Caco-2 (cell line): ENCODE measurements around the gene TM9SF4. TPM values are rescaled to one million over a fixed set of nuclear protein-coding genes. Genes with fewer than 3 reads are reported as not detected.
A peak's percentile ranks its signal among the peaks of the same experiment; 100 is the strongest.

Experiments
- BruUV-seq: library from RNA; stranded (reverse); fragments of 400-500 nt; replicated peaks from 2 replicates; lab custom pipeline; 2021; lab: Mats Ljungman, UMichigan
- CTCF ChIA-PET: fragments of 300-600 bp; sonication (Branson Sonifier 250); formaldehyde crosslinking; loops from one replicate; lab custom pipeline; 2022; ENCODE audit warnings: antibody characterized with exemption; lab: Charles Lee
- POLR2A ChIA-PET: fragments of 300-600 bp; sonication (Branson Sonifier 250); formaldehyde crosslinking; loops from one replicate; lab custom pipeline; 2022; ENCODE audit warnings: antibody characterized with exemption; lab: Charles Lee
- DNase-seq, 2 experiments: peaks; one replicate each; pipeline versions ENCODE4 v3.0.0 to v3.0.0-alpha.2; 2020 to 2022
- H3K27me3 ChIP-seq: replicated peaks from 2 replicates; pipeline ENCODE4 v1.6.0; 2011; ENCODE audit warnings: low read length; ENCODE audit not compliant: control insufficient read depth, insufficient read depth
- H3K36me3 ChIP-seq: 2 replicates; pipeline ENCODE4 v1.5.1; 2011; ENCODE audit warnings: low read length; ENCODE audit not compliant: control insufficient read depth, insufficient read depth
- H3K4me1 ChIP-seq: fragments of 250-450 bp; sonication (Bioruptor Pico); 2 replicates; pipeline ENCODE4 v1.5.1; 2020; ENCODE audit warnings: mild to moderate bottlenecking
- H3K4me3 ChIP-seq: 2 replicates; pipeline ENCODE4 v1.5.1; 2011; ENCODE audit warnings: low read depth, mild to moderate bottlenecking, control low read depth, low read length
- H3K9me3 ChIP-seq: fragments of 250-450 bp; sonication (Bioruptor Pico); 2 replicates; pipeline ENCODE4 v1.5.1; 2020; ENCODE audit warnings: mild to moderate bottlenecking, moderate library complexity
- H3K27ac Mint-ChIP-seq: one replicate; pipeline ENCODE4 v1.8.0; 2022; ENCODE audit warnings: mixed read lengths; ENCODE audit not compliant: unreplicated experiment
- H3K27me3 Mint-ChIP-seq: one replicate; pipeline ENCODE4 v1.8.0; 2022; ENCODE audit warnings: mixed read lengths; ENCODE audit not compliant: insufficient read depth, unreplicated experiment
- H3K36me3 Mint-ChIP-seq: one replicate; pipeline ENCODE4 v1.8.0; 2022; ENCODE audit warnings: mild to moderate bottlenecking, mixed read lengths; ENCODE audit not compliant: insufficient read depth, unreplicated experiment
- H3K4me1 Mint-ChIP-seq: one replicate; pipeline ENCODE4 v1.8.0; 2022; ENCODE audit warnings: low read depth, mixed read lengths; ENCODE audit not compliant: unreplicated experiment
- H3K4me3 Mint-ChIP-seq: one replicate; pipeline ENCODE4 v1.8.0; 2022; ENCODE audit warnings: mild to moderate bottlenecking, moderate library complexity, mixed read lengths; ENCODE audit not compliant: unreplicated experiment
- H3K9me3 Mint-ChIP-seq: one replicate; pipeline ENCODE4 v1.8.0; 2022; ENCODE audit warnings: mixed read lengths; ENCODE audit not compliant: unreplicated experiment
- intact Hi-C: fragments of 100-400 bp; cut with micrococcal nuclease; formaldehyde crosslinking; loops from one replicate; pipeline ENCODE4 v1.10.0; 2022; ENCODE audit not compliant: unreplicated experiment
- total RNA-seq: library from RNA; stranded (reverse); gene quantifications from 2 replicates; pipeline ENCODE4 v1.2.3, GENCODE V29; 2022
- TF ChIP-seq, protein P1 (sequence below), 2 experiments: fragments of 200-600 bp in 1 of 2; IDR thresholded peaks; 1 replicate in 1 of 2; 2 replicates in 1 of 2; pipeline versions ENCODE4 v1.5.1 to v1.8.0; 2011 to 2022; ENCODE audit warnings: antibody characterized with exemption in 1 of 2, control low read depth in 1 of 2, inconsistent platforms in 1 of 2, low read depth in 1 of 2, low read length in 1 of 2, mild to moderate bottlenecking in 1 of 2, moderate library complexity in 1 of 2; ENCODE audit not compliant: insufficient read depth in 1 of 2, severe bottlenecking in 1 of 2, unreplicated experiment in 1 of 2

TM9SF4 gene
- total RNA-seq, 1 experiment from 2014 or later = 138 TPM

GRCh38 chr20:32132911-32133549, 23.5 kb downstream of the TM9SF4 start:
- Histone ChIP-seq H3K4me1 (no peaks in the 10 kb centered on the region), H3K27me3 (no peaks in the 10 kb centered on the region), H3K36me3 (peaks cover 6% of the 10 kb centered on the region), H3K9me3 (no peaks in the 10 kb centered on the region), H3K4me3 (no peak overlapping the region)
- H3K36me3 Mint-ChIP-seq = peaks cover 24% of the 10 kb centered on the region
- BruUV-seq = no TSS peak
- H3K4me3 Mint-ChIP-seq = no peak overlapping the region
- no peaks in the 10 kb centered on the region for H3K9me3 Mint-ChIP-seq
- DNase-seq = peak in 1 of 2 experiments; percentile 32
- ChIA-PET CTCF (interaction anchor here (0.7 kb wide), 1 partner anchor 573 kb away, joined by 3 read pairs; no protein-coding TSS in a partner anchor), POLR2A (no interaction called here)
- TF ChIP-seq, protein P1, sequence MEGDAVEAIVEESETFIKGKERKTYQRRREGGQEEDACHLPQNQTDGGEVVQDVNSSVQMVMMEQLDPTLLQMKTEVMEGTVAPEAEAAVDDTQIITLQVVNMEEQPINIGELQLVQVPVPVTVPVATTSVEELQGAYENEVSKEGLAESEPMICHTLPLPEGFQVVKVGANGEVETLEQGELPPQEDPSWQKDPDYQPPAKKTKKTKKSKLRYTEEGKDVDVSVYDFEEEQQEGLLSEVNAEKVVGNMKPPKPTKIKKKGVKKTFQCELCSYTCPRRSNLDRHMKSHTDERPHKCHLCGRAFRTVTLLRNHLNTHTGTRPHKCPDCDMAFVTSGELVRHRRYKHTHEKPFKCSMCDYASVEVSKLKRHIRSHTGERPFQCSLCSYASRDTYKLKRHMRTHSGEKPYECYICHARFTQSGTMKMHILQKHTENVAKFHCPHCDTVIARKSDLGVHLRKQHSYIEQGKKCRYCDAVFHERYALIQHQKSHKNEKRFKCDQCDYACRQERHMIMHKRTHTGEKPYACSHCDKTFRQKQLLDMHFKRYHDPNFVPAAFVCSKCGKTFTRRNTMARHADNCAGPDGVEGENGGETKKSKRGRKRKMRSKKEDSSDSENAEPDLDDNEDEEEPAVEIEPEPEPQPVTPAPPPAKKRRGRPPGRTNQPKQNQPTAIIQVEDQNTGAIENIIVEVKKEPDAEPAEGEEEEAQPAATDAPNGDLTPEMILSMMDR (IDR thresholded peaks at IDR 0.05; ENCODE audit: insufficient read depth in 1 of 2, low read depth in 1 of 2, low read length in 1 of 2, severe bottlenecking in 1 of 2, unreplicated experiment in 1 of 2) = no peak
- H3K27ac Mint-ChIP-seq = no peak overlapping the region
- H3K4me1 Mint-ChIP-seq = no peaks in the 10 kb centered on the region
- intact Hi-C loops = no loop called here
- no peaks in the 10 kb centered on the region for H3K27me3 Mint-ChIP-seq

- no peaks in the 10 kb centered on the region for H3K9me3 Mint-ChIP-seq
- H3K4me3 Mint-ChIP-seq = no peak overlapping the region
- intact Hi-C loops = no loop called here
- peaks cover 6% of the 10 kb centered on the region for H3K36me3 ChIP-seq
- H3K27ac Mint-ChIP-seq = no peak overlapping the region
- DNase-seq = peak in 1 of 2 experiments; percentile 31
- ChIA-PET CTCF (interaction anchor here (0.5 to 0.7 kb wide), 3 partner anchors 40 to 574 kb away, joined by 3 to 4 read pairs (median 4); no protein-coding TSS in a partner anchor), POLR2A (no interaction called here)
- no TSS peak for BruUV-seq
- H3K9me3 ChIP-seq = no peaks in the 10 kb centered on the region
- H3K4me1 Mint-ChIP-seq = no peaks in the 10 kb centered on the region
- H3K4me1 ChIP-seq = no peaks in the 10 kb centered on the region
- no peak overlapping the region for H3K4me3 ChIP-seq
- H3K27me3 Mint-ChIP-seq = no peaks in the 10 kb centered on the region
- peaks cover 30% of the 10 kb centered on the region for H3K36me3 Mint-ChIP-seq
- H3K27me3 ChIP-seq = no peaks in the 10 kb centered on the region
- TF ChIP-seq, protein P1 (IDR thresholded peaks at IDR 0.05; ENCODE audit: insufficient read depth in 1 of 2, low read depth in 1 of 2, low read length in 1 of 2, severe bottlenecking in 1 of 2, unreplicated experiment in 1 of 2) = no peak
Observed at GRCh38 chr20:32134026-32134425, 24.5 kb downstream of the TM9SF4 start.

DNA sequence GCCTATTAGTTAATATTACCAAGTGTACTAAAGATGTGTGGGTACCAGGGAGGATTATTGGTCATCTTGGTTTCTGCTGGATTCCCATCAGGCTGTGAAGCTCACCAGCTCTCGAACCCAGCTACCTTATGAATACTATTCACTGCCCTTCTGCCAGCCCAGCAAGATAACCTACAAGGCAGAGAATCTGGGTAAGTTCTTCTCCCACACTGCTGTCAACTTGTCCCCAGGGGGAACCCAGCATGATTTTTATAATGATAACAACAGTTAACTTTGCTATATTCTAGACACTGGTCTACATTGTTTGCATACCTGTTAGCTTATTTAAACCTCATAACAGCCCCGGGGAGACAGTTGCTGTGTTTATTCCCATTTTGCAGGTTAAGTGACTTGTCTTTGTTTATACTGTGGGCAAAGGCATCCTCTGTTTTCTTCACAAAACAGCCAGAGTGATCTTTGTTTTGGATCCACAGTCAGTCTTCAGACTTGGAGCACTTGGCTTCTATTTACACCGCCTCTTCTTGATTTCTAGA, 26.5 kb downstream of the TM9SF4 start:
- peaks cover 6% of the 10 kb centered on the region for H3K36me3 ChIP-seq

More for the DNA sequence above, 26.5 kb downstream of the TM9SF4 start:
- Histone ChIP-seq H3K4me3 (no peak overlapping the region), H3K9me3 (no peaks in the 10 kb centered on the region), H3K4me1 (no peaks in the 10 kb centered on the region), H3K27me3 (no peaks in the 10 kb centered on the region)
- H3K36me3 Mint-ChIP-seq = peaks cover 49% of the 10 kb centered on the region
- intact Hi-C loops = no loop called here
- POLR2A ChIA-PET = no interaction called here
- BruUV-seq = no TSS peak
- H3K9me3 Mint-ChIP-seq = no peaks in the 10 kb centered on the region
- H3K4me1 Mint-ChIP-seq = no peaks in the 10 kb centered on the region
- H3K27me3 Mint-ChIP-seq = no peaks in the 10 kb centered on the region
- CTCF ChIA-PET = interaction anchor here (0.5 kb wide), 1 partner anchor 97 kb away, joined by 5 read pairs; no protein-coding TSS in a partner anchor
- no peak overlapping the region for H3K4me3 Mint-ChIP-seq
- DNase-seq = peak in 1 of 2 experiments; percentile 21
- H3K27ac Mint-ChIP-seq = no peak overlapping the region
- TF ChIP-seq, protein P1 (IDR thresholded peaks at IDR 0.05; ENCODE audit: insufficient read depth in 1 of 2, low read depth in 1 of 2, low read length in 1 of 2, severe bottlenecking in 1 of 2, unreplicated experiment in 1 of 2) = no peak
